ENCODE results near the gene CLSTN3. TPM values are rescaled to one million over a fixed set of nuclear protein-coding genes. Genes with fewer than 3 reads are reported as not detected.

CLSTN3 gene
- polyA plus RNA-seq, 1 of the 3 experiments (the other 2 are of a cell fraction): 12.7 TPM

- ChIA-PET CTCF (interaction anchor here (0.7 to 2.5 kb wide), 3 partner anchors 18 to 195 kb away, joined by 3 to 6 read pairs (median 5); no protein-coding TSS in a partner anchor), POLR2A (no interaction called here)
- Histone ChIP-seq H4K20me1 (ENCODE audit: insufficient read depth) (no peaks in the 10 kb centered on the region), H3K27ac (ENCODE audit: low read depth in 2 of 2, low read length in 1 of 2) (no peak overlapping the region), H3K4me3 (ENCODE audit: low read depth in 2 of 2, low read length in 1 of 2) (no peak overlapping the region), H3K4me2 (no peak overlapping the region), H3F3A (replicated peaks; ENCODE audit: insufficient read depth) (no peaks in the 10 kb centered on the region), H3K9ac (no peak overlapping the region), H3K4me1 (ENCODE audit: control insufficient read depth in 1 of 2, insufficient read depth in 2 of 2, low read depth in 1 of 2, low read length in 1 of 2) (no peaks in the 10 kb centered on the region), H3K9me3 (peaks cover 30% of the 10 kb centered on the region), H3K9me2 (no peaks in the 10 kb centered on the region), H2AFZ (ENCODE audit: low read depth) (no peak overlapping the region), H3K27me3 (ENCODE audit: insufficient read depth) (no peaks in the 10 kb centered on the region), H3K36me3 (replicated peaks in 1 of 2; ENCODE audit: control insufficient read depth in 1 of 2, insufficient read depth in 2 of 2, low read length in 1 of 2) (no peaks in the 10 kb centered on the region), H3K79me2 (ENCODE audit: insufficient read depth) (no peaks in the 10 kb centered on the region)
- no peak for TF ChIP-seq TAF1 (IDR thresholded peaks at IDR 0.05; ENCODE audit: borderline replicate concordance, low read depth, low read length)
- TF ChIP-seq TCF12 (IDR thresholded peaks at IDR 0.05): no peak
- no peak for TF ChIP-seq EP300 (IDR thresholded peaks at IDR 0.05; ENCODE audit: borderline replicate concordance in 1 of 2, low read depth in 1 of 2, low read length in 1 of 2)
- TF ChIP-seq MEF2A (IDR thresholded peaks at IDR 0.05; ENCODE audit: borderline replicate concordance, low read depth): no peak
- TF ChIP-seq, protein P1, sequence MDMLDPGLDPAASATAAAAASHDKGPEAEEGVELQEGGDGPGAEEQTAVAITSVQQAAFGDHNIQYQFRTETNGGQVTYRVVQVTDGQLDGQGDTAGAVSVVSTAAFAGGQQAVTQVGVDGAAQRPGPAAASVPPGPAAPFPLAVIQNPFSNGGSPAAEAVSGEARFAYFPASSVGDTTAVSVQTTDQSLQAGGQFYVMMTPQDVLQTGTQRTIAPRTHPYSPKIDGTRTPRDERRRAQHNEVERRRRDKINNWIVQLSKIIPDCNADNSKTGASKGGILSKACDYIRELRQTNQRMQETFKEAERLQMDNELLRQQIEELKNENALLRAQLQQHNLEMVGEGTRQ (IDR thresholded peaks at IDR 0.05; ENCODE audit: borderline replicate concordance, low read depth, low read length): no peak
- TF ChIP-seq, protein P2, sequence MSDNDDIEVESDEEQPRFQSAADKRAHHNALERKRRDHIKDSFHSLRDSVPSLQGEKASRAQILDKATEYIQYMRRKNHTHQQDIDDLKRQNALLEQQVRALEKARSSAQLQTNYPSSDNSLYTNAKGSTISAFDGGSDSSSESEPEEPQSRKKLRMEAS (IDR thresholded peaks at IDR 0.05; ENCODE audit: low read depth): no peak
- TF ChIP-seq REST (IDR thresholded peaks at IDR 0.05; ENCODE audit: low read depth, low read length): no peak
- DNase-seq: no peak
Observed at GRCh38 chr12:7169951-7170350, 39.8 kb downstream of the CLSTN3 start.

- Histone ChIP-seq H3K4me1 (ENCODE audit: control insufficient read depth in 1 of 2, insufficient read depth in 2 of 2, low read depth in 1 of 2, low read length in 1 of 2) (no peaks in the 10 kb centered on the region), H2AFZ (ENCODE audit: low read depth) (no peak overlapping the region), H3K27me3 (ENCODE audit: insufficient read depth) (no peaks in the 10 kb centered on the region; the same call in 1 of the 2 replicates), H3K9me2 (no peaks in the 10 kb centered on the region), H3K4me2 (no peak overlapping the region), H3K36me3 (replicated peaks in 1 of 2; ENCODE audit: control insufficient read depth in 1 of 2, insufficient read depth in 2 of 2, low read length in 1 of 2) (no peaks in the 10 kb centered on the region), H3K27ac (ENCODE audit: low read depth in 2 of 2, low read length in 1 of 2) (no peak overlapping the region), H3K9ac (no peak overlapping the region), H3K4me3 (ENCODE audit: low read depth in 2 of 2, low read length in 1 of 2) (no peak overlapping the region), H3K9me3 (peaks cover 29% of the 10 kb centered on the region), H3K79me2 (ENCODE audit: insufficient read depth) (no peaks in the 10 kb centered on the region), H3F3A (replicated peaks; ENCODE audit: insufficient read depth) (no peaks in the 10 kb centered on the region), H4K20me1 (ENCODE audit: insufficient read depth) (no peaks in the 10 kb centered on the region)
- ChIA-PET CTCF (interaction anchor here (1.0 to 1.8 kb wide), 3 partner anchors 9 to 62 kb away, joined by 4 to 6 read pairs (median 4); partner anchors contain the start of gene C1RL), POLR2A (no interaction called here)
- no peak for DNase-seq
- WGBS (ENCODE audit: low lambda C conversion rate): 2% methylated on average over 1 of the region's 1 CpG
- TF ChIP-seq GATA2 (CRISPR knock-in tag; IDR thresholded peaks at IDR 0.05) (no peak), FOXJ3 (CRISPR knock-in tag; IDR thresholded peaks at IDR 0.05) (no peak), ELF1 (IDR thresholded peaks at IDR 0.05) (no peak), NRF1 (IDR thresholded peaks at IDR 0.05; ENCODE audit: low read depth, low read length) (no peak), RFX5 (IDR thresholded peaks at IDR 0.05; ENCODE audit: low read length) (no peak), FOSL2 (IDR thresholded peaks at IDR 0.05; ENCODE audit: borderline replicate concordance, low read depth) (no peak), PBX3 (IDR thresholded peaks at IDR 0.05) (no peak), GABPA (IDR thresholded peaks at IDR 0.05; ENCODE audit: low read depth) (no peak), SIN3A (IDR thresholded peaks at IDR 0.05; ENCODE audit: borderline replicate concordance, low read depth, low read length) (no peak), FOXM1 (IDR thresholded peaks at IDR 0.05; ENCODE audit: low read depth) (no peak), TCF12 (IDR thresholded peaks at IDR 0.05) (no peak)
- TF ChIP-seq, protein P3, sequence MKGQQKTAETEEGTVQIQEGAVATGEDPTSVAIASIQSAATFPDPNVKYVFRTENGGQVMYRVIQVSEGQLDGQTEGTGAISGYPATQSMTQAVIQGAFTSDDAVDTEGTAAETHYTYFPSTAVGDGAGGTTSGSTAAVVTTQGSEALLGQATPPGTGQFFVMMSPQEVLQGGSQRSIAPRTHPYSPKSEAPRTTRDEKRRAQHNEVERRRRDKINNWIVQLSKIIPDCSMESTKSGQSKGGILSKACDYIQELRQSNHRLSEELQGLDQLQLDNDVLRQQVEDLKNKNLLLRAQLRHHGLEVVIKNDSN (IDR thresholded peaks at IDR 0.05; ENCODE audit: borderline replicate concordance, low read depth): no peak
- TF ChIP-seq, protein P2 (IDR thresholded peaks at IDR 0.05; ENCODE audit: low read depth): no peak
- TF ChIP-seq, protein P4, sequence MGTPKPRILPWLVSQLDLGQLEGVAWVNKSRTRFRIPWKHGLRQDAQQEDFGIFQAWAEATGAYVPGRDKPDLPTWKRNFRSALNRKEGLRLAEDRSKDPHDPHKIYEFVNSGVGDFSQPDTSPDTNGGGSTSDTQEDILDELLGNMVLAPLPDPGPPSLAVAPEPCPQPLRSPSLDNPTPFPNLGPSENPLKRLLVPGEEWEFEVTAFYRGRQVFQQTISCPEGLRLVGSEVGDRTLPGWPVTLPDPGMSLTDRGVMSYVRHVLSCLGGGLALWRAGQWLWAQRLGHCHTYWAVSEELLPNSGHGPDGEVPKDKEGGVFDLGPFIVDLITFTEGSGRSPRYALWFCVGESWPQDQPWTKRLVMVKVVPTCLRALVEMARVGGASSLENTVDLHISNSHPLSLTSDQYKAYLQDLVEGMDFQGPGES (IDR thresholded peaks at IDR 0.05; ENCODE audit: low read depth, low read length): no peak
Observed at GRCh38 chr12:7171854-7172253, 41.7 kb downstream of the CLSTN3 start.

Data from SK-N-SH (cell line).